GM12891 (cell line): Measurements from ENCODE around the gene EEF1G.

ENCODE experiments used
- PAX5 ChIP-seq: IDR thresholded peaks from 2 replicates; pipeline ENCODE4 v1.6.1; 2011; ENCODE audit warnings: low read length, moderate library complexity, mild to moderate bottlenecking; ENCODE audit not compliant: insufficient read depth, severe bottlenecking
- POLR2A ChIP-seq: IDR thresholded peaks from 2 replicates; pipeline ENCODE4 v1.6.1; 2011; ENCODE audit warnings: low read depth, low read length, control low read depth
- POLR2AphosphoS5 ChIP-seq: IDR thresholded peaks from 2 replicates; pipeline ENCODE4 v1.6.1; 2011; ENCODE audit warnings: low read depth, low read length, control low read depth
- SPI1 ChIP-seq: IDR thresholded peaks from 2 replicates; pipeline ENCODE4 v1.6.1; 2011; ENCODE audit warnings: low read depth, low read length, control low read depth
- TAF1 ChIP-seq: IDR thresholded peaks from 2 replicates; pipeline ENCODE4 v1.6.1; 2011; ENCODE audit warnings: low read depth, low read length, control low read depth

DNA sequence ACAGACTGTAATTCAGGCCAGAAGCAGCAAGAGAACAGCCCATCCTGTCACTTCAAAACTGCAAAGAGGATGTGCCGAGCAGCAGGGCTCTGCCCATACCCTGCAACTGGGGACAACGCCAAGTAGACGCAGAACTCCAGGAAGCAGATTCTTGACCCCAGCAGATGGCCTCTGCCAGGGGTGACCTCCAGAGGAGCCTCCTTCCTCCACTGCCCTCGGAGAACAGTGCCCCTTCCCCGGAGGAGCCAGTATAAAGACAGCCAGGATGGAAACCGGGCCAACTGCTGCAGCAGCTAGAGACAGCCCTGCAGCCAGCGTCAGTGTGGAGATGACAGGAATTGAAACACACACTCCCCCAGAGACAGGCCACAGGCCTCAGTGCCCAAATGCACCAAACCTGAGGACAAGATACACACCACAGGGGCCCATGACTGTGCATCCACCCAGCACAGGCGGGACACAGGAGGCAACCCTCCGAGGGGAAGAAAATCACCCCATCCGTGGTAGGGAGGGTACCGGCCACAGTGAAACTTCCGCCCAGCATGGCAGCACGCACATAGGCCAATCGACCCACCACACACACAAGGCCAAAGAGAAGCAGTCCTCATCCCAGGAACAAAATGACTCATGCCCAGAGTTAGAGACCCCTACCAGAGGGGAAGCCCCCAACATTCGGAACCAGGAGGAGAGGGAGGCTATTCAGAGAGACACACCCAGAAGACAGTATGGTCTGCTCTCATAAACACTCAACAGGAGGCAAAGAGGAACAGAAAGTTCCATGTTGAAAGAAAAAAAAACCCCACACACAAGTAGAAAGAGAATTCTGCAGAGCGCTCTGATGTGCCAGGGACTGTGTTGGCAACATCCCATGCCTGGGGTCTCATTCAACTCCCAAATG, 32.6 kb downstream of the EEF1G start:
- TF ChIP-seq POLR2A (no peak), POLR2AphosphoS5 (no peak), PAX5 (no peak), TAF1 (no peak; the same call in 1 of the 2 replicates), SPI1 (peak; percentile 97)
